Stimulated activated memory B cell treated with anti-CD40 and anti-IgM and Interleukin-4, amounts not matched to agents 10 μg/mL and 1 μg/mL and 100 μg/mL, for 72 hours (primary cell): ENCODE results near the gene SPRN.
"Not testable (repeated sequence)": the region's sequence is repeated elsewhere in the genome, so short reads cannot be mapped to it uniquely, and the experiment has no call there.

ENCODE experiments used
- ATAC-seq: fragments of 150-1000 bp; cut with Tn5 transposase; 2 replicates; pipeline ENCODE4 v1.10.0; 2021
- H3K27ac Mint-ChIP-seq: one replicate; pipeline ENCODE4 v1.8.0; 2022; ENCODE audit warnings: mild to moderate bottlenecking, mixed read lengths
- H3K27me3 Mint-ChIP-seq: one replicate; pipeline ENCODE4 v1.8.0; 2022; ENCODE audit warnings: mixed read lengths
- H3K36me3 Mint-ChIP-seq: one replicate; pipeline ENCODE4 v1.8.0; 2022; ENCODE audit warnings: mixed read lengths
- H3K4me1 Mint-ChIP-seq: one replicate; pipeline ENCODE4 v1.8.0; 2022; ENCODE audit warnings: mixed read lengths
- H3K4me3 Mint-ChIP-seq: one replicate; pipeline ENCODE4 v1.8.0; 2022; ENCODE audit warnings: mild to moderate bottlenecking, moderate library complexity, mixed read lengths
- H3K9me3 Mint-ChIP-seq: one replicate; pipeline ENCODE4 v1.8.0; 2022; ENCODE audit warnings: mixed read lengths

SPRN gene

DNA sequence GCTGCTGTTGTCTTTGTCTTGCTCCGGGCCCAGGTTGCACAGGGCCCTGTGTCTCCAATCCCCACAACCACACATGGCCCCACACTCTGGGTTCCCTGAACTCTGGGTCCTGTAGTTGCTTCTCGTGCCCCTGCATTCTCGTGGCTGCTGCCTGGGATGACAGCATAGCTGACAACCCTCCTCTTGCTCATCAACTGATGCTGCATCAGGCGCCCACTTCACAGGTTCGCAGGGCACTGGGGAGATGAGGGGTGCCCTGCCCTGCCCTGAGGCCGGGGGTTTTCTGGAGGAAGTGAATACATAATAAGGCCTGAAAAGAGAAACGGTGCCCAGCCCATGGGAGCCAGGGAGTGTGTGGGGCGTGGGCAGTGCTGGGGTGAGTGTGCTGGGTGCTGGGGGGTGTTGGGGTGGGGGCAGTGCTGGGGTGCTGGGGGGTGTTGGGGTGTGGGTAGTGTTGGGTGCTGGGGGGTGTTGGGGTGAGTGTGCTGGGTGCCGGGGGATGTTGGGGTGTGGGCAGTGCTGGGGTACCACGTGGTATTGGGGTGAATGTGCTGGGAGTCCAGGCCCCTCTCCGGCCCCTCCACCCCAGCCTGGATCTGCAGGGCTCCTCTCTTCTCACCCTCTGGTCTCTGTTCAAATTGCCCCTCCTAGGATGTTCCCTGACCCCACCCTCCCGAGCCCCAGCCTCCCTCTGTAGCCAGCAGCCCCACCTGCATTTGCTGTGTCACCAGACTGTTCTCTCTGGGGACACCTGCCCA is 32.5 kb downstream of the SPRN start:
- no peaks in the 10 kb centered on the region for H3K27me3 Mint-ChIP-seq
- H3K9me3 Mint-ChIP-seq = no peaks in the 10 kb centered on the region
- H3K36me3 Mint-ChIP-seq = peaks cover 8% of the 10 kb centered on the region
- H3K4me3 Mint-ChIP-seq = peak overlapping the region; percentile 64
- H3K4me1 Mint-ChIP-seq = peaks cover 80% of the 10 kb centered on the region
- ATAC-seq = no peak
- peak overlapping the region; percentile 88 for H3K27ac Mint-ChIP-seq

GRCh38 chr10:133391249-133391635 is 33.2 kb downstream of the SPRN start:
- Mint-ChIP-seq H3K27ac (peak overlapping the region; percentile 88), H3K4me3 (peak overlapping the region; percentile 53), H3K9me3 (no peaks in the 10 kb centered on the region), H3K36me3 (peaks cover 6% of the 10 kb centered on the region), H3K27me3 (no peaks in the 10 kb centered on the region), H3K4me1 (peaks cover 77% of the 10 kb centered on the region)
- no peak for ATAC-seq

GRCh38 chr10:133390597-133391248 is 33.7 kb downstream of the SPRN start:
- Mint-ChIP-seq H3K9me3 (no peaks in the 10 kb centered on the region), H3K27me3 (no peaks in the 10 kb centered on the region), H3K36me3 (peaks cover 6% of the 10 kb centered on the region), H3K4me3 (peak overlapping the region; percentile 71), H3K27ac (peak overlapping the region; percentile 88), H3K4me1 (peaks cover 76% of the 10 kb centered on the region)
- ATAC-seq = no peak

- H3K9me3 Mint-ChIP-seq = no peaks in the 10 kb centered on the region
- no peaks in the 10 kb centered on the region for H3K27me3 Mint-ChIP-seq
- peak overlapping the region; percentile 88 for H3K4me3 Mint-ChIP-seq
- peaks cover 63% of the 10 kb centered on the region for H3K4me1 Mint-ChIP-seq
- peak overlapping the region; percentile 88 for H3K27ac Mint-ChIP-seq
- peaks cover 12% of the 10 kb centered on the region for H3K36me3 Mint-ChIP-seq
- peak; percentile 93 for ATAC-seq
Observed at GRCh38 chr10:133388973-133389818, 35.2 kb downstream of the SPRN start.

- H3K36me3 Mint-ChIP-seq = peaks cover 13% of the 10 kb centered on the region
- no peaks in the 10 kb centered on the region for H3K9me3 Mint-ChIP-seq
- peaks cover 60% of the 10 kb centered on the region for H3K4me1 Mint-ChIP-seq
- peak overlapping the region; percentile 88 for H3K27ac Mint-ChIP-seq
- ATAC-seq = no peak
- peak overlapping the region; percentile 88 for H3K4me3 Mint-ChIP-seq
- no peaks in the 10 kb centered on the region for H3K27me3 Mint-ChIP-seq
Observed at GRCh38 chr10:133388236-133388972, 36.0 kb downstream of the SPRN start.

- not testable (repeated sequence) for H3K4me3 Mint-ChIP-seq, H3K27ac Mint-ChIP-seq, ATAC-seq, H3K27me3 Mint-ChIP-seq, H3K9me3 Mint-ChIP-seq
- peaks cover 16% of the 10 kb centered on the region for H3K36me3 Mint-ChIP-seq
- peaks cover 49% of the 10 kb centered on the region for H3K4me1 Mint-ChIP-seq
Observed at GRCh38 chr10:133386951-133387350, 37.5 kb downstream of the SPRN start.

DNA sequence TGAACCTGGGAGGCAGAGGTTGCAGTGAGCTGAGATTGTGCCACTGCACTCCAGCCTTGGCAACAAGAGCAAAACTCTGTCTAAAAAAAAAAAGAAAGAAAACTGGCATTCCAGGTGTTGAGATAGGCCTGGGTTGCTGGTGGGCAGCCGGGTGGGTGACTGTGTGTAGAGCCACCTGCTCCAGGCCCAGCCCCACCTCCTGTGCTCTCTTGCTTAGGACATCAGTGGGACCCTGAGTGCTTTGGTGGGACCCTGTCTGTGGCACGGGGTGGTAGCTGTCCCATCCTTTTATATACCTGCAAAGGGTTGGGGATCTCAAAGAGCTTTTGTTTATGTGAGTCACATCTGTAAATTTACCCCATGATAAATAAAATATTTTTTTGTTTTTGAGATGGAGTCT is 39.2 kb downstream of the SPRN start:
- Mint-ChIP-seq H3K27me3 (no peaks in the 10 kb centered on the region), H3K27ac (no peak overlapping the region), H3K4me3 (no peak overlapping the region), H3K9me3 (no peaks in the 10 kb centered on the region), H3K4me1 (peaks cover 46% of the 10 kb centered on the region), H3K36me3 (peaks cover 14% of the 10 kb centered on the region)
- no peak for ATAC-seq

DNA sequence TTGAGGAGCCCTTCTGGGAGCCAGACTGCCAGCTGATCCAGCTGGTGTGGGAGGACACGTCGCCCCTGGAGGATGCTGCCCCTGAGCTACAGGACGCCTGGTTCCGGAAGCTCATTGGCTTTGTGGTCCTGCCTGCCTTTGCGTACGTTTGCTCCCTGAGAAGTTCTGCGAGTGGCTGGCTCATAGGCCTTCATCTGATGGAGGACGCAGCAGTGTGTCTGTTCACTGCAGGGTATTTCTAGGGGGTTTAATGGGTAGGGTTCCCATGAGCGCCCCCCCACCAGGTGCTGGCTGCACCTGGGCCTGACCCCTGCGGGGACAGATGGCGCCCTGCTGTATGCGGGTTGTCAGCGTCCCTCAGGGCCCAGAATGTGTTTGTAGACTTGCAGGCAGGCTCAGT is 40.4 kb downstream of the SPRN start:
- Mint-ChIP-seq H3K4me3 (no peak overlapping the region), H3K27me3 (no peaks in the 10 kb centered on the region), H3K27ac (no peak overlapping the region), H3K9me3 (no peaks in the 10 kb centered on the region), H3K4me1 (peaks cover 44% of the 10 kb centered on the region), H3K36me3 (peaks cover 14% of the 10 kb centered on the region)
- no peak for ATAC-seq

- H3K9me3 Mint-ChIP-seq = no peaks in the 10 kb centered on the region
- no peak overlapping the region for H3K27ac Mint-ChIP-seq
- H3K36me3 Mint-ChIP-seq = peaks cover 14% of the 10 kb centered on the region
- H3K4me1 Mint-ChIP-seq = peaks cover 39% of the 10 kb centered on the region
- H3K27me3 Mint-ChIP-seq = no peaks in the 10 kb centered on the region
- no peak overlapping the region for H3K4me3 Mint-ChIP-seq
- ATAC-seq = no peak
Observed at GRCh38 chr10:133383551-133383950, 40.9 kb downstream of the SPRN start.

DNA sequence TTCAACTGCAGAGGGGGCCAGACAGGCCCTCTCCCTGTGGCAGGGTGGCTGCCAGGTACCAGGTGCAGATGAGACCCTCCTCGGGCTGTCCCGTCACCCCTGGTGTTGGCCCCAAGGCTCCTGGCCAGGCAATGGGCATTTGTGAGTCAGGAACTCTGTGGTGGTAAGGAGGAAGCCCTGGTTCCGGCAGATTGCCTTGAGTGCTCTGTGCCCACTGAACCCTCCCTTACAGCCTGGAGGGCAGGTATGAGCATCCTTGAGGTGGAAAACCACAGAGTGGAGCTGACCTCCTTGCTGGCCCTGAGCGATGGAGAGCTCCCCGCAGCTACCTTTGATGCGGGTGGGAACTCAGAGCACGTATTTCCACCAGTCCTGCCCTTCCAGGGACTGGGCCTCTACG is 43.4 kb downstream of the SPRN start:
- H3K9me3 Mint-ChIP-seq = no peaks in the 10 kb centered on the region
- H3K4me3 Mint-ChIP-seq = peak overlapping the region; percentile 46
- H3K27ac Mint-ChIP-seq = peak overlapping the region; percentile 77
- H3K27me3 Mint-ChIP-seq = no peaks in the 10 kb centered on the region
- peaks cover 14% of the 10 kb centered on the region for H3K36me3 Mint-ChIP-seq
- H3K4me1 Mint-ChIP-seq = peaks cover 36% of the 10 kb centered on the region
- ATAC-seq = no peak

- ATAC-seq = no peak
- Mint-ChIP-seq H3K27ac (peak overlapping the region; percentile 77), H3K36me3 (peaks cover 14% of the 10 kb centered on the region), H3K9me3 (no peaks in the 10 kb centered on the region), H3K4me1 (peaks cover 36% of the 10 kb centered on the region), H3K4me3 (peak overlapping the region; percentile 84), H3K27me3 (no peaks in the 10 kb centered on the region)
Observed at GRCh38 chr10:133379801-133380666, 44.4 kb downstream of the SPRN start.

DNA sequence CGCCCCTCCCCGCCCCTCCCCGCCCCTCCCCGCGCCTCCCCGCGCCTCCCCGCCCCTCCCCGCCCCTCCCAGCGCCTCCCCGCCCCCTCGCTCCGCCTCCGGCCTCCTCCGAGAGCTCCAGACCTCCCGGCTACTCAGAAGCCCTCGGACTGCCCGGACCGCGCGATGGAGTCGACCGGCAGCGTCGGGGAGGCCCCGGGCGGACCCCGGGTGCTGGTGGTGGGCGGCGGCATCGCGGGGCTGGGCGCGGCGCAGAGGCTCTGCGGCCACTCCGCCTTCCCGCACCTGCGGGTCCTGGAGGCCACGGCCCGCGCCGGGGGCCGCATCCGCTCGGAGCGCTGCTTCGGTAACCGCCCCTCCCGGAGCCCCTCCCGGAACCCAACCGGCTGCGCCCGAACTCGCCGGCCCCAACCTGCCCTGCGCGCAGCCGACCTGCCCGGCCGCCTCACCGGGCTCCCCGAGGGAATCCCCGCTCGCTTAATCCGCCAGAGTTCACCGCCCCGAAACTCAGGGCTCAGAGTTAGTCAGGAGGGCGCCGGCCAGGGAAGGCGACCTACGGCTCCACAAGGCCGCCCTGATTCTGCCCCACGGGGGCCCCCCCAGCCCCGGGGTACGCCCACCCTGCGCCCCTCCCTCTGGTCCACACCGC is 45.1 kb downstream of the SPRN start, which contains the start of gene PAOX:
Gene PAOX (plus strand): TSS at position 111 of the 649 bp plus-strand sequence. CDS start 55 bp downstream, at position 166.
- H3K36me3 Mint-ChIP-seq = peaks cover 8% of the 10 kb centered on the region
- no peaks in the 10 kb centered on the region for H3K9me3 Mint-ChIP-seq
- peaks cover 36% of the 10 kb centered on the region for H3K4me1 Mint-ChIP-seq
- peak within 1 kb of the TSS; percentile 77 for H3K27ac Mint-ChIP-seq
- peak; percentile 76 for ATAC-seq
- H3K4me3 Mint-ChIP-seq = peak within 1 kb of the TSS; percentile 84
- H3K27me3 Mint-ChIP-seq = no peaks in the 10 kb centered on the region

- ATAC-seq = peak; percentile 77
- Mint-ChIP-seq H3K27ac (peak overlapping the region; percentile 55), H3K36me3 (peaks cover 6% of the 10 kb centered on the region), H3K9me3 (no peaks in the 10 kb centered on the region), H3K4me1 (peaks cover 43% of the 10 kb centered on the region), H3K27me3 (no peaks in the 10 kb centered on the region), H3K4me3 (peak overlapping the region; percentile 78)
Observed at GRCh38 chr10:133378251-133379096, 46.0 kb downstream of the SPRN start.
